ENCODE measurements around the gene SEPTIN5.

- TF ChIP-seq CTCF (IDR thresholded peaks at IDR 0.05) (no peak), KDM1A (IDR thresholded peaks at IDR 0.05; ENCODE audit: low read depth) (no peak), POLR2A (IDR thresholded peaks at IDR 0.05; ENCODE audit: low read length) (no peak)
Measured at GRCh38 chr22:19709063-19709769, 5.1 kb upstream of the SEPTIN5 start.

Data from A549 (cell line).